ENCODE measurements around the gene NTSR1.

The NTSR1 gene

DNA sequence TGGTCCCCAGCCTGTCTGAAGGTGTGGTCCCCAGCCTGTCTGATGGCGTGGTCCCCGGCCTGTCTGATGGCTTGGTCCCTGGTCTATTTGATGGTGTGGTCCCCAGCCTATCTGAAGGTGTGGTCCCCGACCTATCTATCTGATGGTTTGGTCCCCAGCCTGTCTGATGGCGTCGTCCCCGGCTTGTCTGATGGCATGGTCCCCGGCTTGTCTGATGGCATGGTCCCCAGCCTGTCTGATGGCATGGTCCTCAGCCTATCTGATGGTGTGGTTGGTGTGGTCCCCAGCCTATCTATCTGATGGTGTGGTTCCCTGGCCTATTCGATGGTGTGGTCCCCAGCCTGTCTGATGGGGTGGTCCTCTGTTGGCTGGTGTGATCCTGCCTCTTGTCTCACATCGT is 69.4 kb downstream of the NTSR1 start:
- TF ChIP-seq, protein P1, sequence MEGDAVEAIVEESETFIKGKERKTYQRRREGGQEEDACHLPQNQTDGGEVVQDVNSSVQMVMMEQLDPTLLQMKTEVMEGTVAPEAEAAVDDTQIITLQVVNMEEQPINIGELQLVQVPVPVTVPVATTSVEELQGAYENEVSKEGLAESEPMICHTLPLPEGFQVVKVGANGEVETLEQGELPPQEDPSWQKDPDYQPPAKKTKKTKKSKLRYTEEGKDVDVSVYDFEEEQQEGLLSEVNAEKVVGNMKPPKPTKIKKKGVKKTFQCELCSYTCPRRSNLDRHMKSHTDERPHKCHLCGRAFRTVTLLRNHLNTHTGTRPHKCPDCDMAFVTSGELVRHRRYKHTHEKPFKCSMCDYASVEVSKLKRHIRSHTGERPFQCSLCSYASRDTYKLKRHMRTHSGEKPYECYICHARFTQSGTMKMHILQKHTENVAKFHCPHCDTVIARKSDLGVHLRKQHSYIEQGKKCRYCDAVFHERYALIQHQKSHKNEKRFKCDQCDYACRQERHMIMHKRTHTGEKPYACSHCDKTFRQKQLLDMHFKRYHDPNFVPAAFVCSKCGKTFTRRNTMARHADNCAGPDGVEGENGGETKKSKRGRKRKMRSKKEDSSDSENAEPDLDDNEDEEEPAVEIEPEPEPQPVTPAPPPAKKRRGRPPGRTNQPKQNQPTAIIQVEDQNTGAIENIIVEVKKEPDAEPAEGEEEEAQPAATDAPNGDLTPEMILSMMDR (IDR thresholded peaks at IDR 0.05; ENCODE audit: borderline replicate concordance, insufficient read depth, low read depth, low read length): no peak
- no peak overlapping the region for H3K4me3 ChIP-seq (ENCODE audit: low read depth, low read length)

DNA sequence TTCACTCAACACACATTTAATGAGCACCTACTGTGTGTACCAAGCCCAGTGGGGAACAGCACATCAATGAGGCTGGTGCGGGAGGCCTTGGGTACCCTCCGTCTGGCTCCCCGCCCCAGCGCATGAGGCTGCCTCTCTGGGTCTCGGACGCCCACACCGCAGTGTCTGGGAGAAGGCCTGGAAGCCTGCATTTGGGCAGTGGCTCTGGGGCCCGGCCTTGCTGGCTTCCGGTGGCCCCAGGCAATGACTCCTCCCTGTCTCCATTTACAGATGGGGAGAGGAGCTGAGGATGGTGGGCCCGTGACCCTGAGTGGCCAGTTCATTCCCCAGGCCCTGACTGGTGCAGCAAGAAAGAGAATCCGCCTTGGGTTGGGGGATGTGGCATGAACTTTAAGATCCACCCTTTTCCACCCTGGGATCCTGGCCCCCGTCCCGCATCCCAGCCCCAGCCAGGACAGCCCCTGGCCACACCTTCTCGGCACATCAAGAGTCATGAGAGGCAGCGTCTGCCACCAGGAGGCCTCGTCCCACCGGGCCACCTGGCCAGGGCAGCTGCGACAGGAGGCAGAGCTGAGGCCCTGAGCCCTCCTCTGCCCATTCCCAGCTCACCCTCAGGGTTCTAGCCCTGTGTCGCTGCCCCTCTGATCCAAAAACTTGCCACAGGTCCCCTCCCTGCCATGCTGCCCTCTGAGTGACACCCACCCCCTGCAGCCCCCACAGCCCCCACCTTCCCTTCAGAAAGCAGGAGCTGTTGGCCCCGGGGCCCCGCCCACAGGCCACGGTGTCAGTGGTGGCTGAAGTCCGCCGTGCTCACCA is 70.2 kb downstream of the NTSR1 start:
- TF ChIP-seq, protein P1 (IDR thresholded peaks at IDR 0.05; ENCODE audit: borderline replicate concordance, insufficient read depth, low read depth, low read length): no peak
- H3K4me3 ChIP-seq (ENCODE audit: low read depth, low read length): no peak overlapping the region

DNA sequence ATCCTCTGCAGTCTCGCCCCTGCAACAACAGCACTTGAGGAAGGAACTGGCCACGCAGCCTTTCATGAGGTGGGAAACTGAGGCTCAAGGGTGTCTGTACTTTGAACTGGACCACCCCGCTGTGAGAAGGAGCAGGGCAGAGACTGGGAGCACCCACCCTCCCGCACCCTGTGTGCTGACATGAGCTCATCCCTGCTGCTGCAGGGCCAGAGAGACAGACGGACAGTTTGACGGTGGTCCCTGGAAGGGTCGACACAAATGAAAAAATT is 70.7 kb downstream of the NTSR1 start:
- TF ChIP-seq, protein P1 (IDR thresholded peaks at IDR 0.05; ENCODE audit: borderline replicate concordance, insufficient read depth, low read depth, low read length): no peak

DNA sequence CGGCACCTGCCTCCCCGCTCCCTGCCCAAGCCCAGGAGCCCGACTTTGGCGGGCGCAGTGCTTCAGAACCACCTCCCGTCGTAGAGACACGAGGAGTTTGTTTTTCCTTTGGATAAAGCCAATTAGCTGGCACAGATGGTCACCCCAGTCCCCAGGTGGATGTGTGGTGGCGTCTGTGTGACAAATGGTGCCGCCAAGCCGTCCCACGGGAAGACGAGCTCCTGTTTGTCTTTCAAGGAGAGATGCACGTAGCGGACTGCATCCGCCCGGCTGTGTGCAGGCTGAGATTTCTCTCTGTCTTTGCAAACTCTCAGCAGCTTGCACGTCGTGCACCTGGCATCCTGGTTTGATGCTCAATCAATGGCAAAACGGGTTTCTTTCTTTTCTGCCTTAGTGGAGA is 71.6 kb downstream of the NTSR1 start:
- H3K4me3 ChIP-seq (ENCODE audit: low read depth, low read length): no peak overlapping the region
- TF ChIP-seq, protein P1 (IDR thresholded peaks at IDR 0.05; ENCODE audit: borderline replicate concordance, insufficient read depth, low read depth, low read length): no peak

More for the DNA sequence above, 70.7 kb downstream of the NTSR1 start:
- H3K4me3 ChIP-seq (ENCODE audit: low read depth, low read length): no peak overlapping the region

DNA sequence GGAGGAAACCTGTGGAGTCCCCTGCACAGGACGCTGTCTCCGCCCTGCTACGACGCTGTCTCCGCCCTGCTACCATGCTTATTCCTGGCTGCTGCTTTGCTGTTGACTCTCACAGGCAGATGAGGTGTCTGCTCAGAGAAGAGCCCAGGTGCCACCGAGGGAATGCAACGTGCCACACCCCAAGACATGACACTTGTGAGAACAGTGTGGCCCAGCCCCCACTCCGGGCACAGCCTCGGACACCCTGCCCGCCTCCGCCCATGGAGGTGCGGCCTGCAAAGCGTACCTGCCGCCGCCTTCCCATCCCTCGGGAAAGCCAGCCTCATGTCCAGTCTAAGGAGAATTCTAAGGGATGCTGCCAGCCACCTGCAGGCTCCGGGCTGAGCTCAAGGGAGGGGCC is 72.1 kb downstream of the NTSR1 start:
- TF ChIP-seq, protein P1 (IDR thresholded peaks at IDR 0.05; ENCODE audit: borderline replicate concordance, insufficient read depth, low read depth, low read length): no peak
- H3K4me3 ChIP-seq (ENCODE audit: low read depth, low read length): no peak overlapping the region

DNA sequence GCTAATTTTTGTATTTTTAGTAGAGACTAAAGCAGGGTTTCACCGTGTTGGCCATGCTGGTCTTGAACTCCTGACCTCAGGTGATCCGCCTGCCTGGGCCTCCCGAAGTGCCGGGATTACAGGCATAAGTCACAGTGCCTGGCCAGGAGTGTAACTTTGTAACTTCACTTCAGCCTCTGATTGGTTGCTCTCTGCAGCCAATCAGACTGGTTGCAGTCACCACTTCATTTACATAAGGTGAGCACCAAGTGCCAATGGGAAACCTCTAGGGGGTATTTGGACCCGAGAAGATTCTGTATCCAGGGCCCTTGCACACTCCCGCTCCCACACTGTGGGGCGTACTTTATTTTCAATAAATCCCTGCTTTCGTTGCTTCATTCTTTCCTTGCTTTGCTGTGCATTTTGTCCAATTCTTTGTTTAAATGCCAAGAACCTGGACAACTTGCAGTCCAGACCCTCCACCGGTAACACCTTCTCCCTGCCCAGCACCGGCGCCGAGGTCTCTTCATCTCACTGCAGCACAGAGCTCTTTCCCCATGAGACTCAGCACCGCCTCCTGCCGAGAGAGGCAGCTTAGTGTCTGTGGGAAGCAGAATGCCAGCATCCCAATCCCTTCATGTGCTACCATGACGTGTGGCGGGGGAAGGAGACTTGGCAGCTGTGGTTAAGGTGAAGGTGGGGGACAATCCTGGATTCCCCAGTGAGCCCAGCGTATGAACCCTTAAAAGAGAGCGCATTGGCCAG is 73.7 kb downstream of the NTSR1 start:
- TF ChIP-seq, protein P1 (IDR thresholded peaks at IDR 0.05; ENCODE audit: borderline replicate concordance, insufficient read depth, low read depth, low read length): no peak
- H3K4me3 ChIP-seq (ENCODE audit: low read depth, low read length): no peak overlapping the region

DNA sequence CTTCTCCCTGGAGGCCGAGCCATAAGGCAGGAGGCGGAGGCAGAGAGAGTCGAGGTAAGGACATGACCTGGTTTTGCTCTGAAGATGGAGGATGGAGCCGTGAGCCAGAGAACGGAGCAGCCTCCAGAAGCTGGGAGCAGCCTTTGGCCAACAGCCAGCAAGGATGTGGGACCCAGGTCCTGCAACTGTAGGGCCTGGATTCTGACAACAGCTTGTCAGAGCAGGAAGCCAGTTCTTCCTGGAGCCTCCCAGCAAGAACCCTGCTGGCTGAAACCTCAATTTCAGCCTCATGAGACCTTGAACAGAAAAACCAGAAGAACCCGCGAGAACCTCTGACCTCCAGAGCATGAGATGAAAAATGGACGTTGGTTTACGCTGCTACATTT is 74.2 kb downstream of the NTSR1 start:
- TF ChIP-seq, protein P1 (IDR thresholded peaks at IDR 0.05; ENCODE audit: borderline replicate concordance, insufficient read depth, low read depth, low read length): no peak
- no peak overlapping the region for H3K4me3 ChIP-seq (ENCODE audit: low read depth, low read length)
